ENCODE results near the gene ADGRF3.
"Not testable (repeated sequence)": the region's sequence is repeated elsewhere in the genome, so short reads cannot be mapped to it uniquely, and the experiment has no call there.

The ADGRF3 gene

GRCh38 chr2:26351375-26352090 lies 4.9 kb upstream of the ADGRF3 start:
- no peak for DNase-seq

GRCh38 chr2:26349690-26350089 lies 3.1 kb upstream of the ADGRF3 start:
- no peak for DNase-seq

- no peak for DNase-seq
Observed at GRCh38 chr2:26347286-26347865, 787 bp upstream of the ADGRF3 start.

- peak; percentile 99 for DNase-seq
Observed at GRCh38 chr2:26345545-26346453, 790 bp downstream of the ADGRF3 start, which contains the start of gene SELENOI. SELENOI (plus strand) TSS chr2:26346143; CDS start chr2:26346233, 90 bp downstream.

GRCh38 chr2:26345283-26345544 lies 1.4 kb downstream of the ADGRF3 start:
- DNase-seq = no peak

GRCh38 chr2:26344581-26345282 lies 1.9 kb downstream of the ADGRF3 start:
- DNase-seq = no peak

- no peak for DNase-seq
Observed at GRCh38 chr2:26340831-26341230, 5.8 kb downstream of the ADGRF3 start.

- DNase-seq = no peak
Observed at GRCh38 chr2:26337298-26337697, 9.3 kb downstream of the ADGRF3 start.

- DNase-seq = no peak
Observed at GRCh38 chr2:26336719-26337118, 9.9 kb downstream of the ADGRF3 start.

GRCh38 chr2:26335231-26335630 lies 11.4 kb downstream of the ADGRF3 start:
- DNase-seq = no peak

- no peak for DNase-seq
Observed at GRCh38 chr2:26333293-26333692, 13.3 kb downstream of the ADGRF3 start.

- DNase-seq = not testable (repeated sequence)
Observed at GRCh38 chr2:26331321-26331720, 15.3 kb downstream of the ADGRF3 start.

GRCh38 chr2:26330604-26331003 lies 16.0 kb downstream of the ADGRF3 start:
- DNase-seq = no peak

- DNase-seq = peak; percentile 16
Observed at GRCh38 chr2:26330114-26330549, 16.5 kb downstream of the ADGRF3 start.

- not testable (repeated sequence) for DNase-seq
Observed at GRCh38 chr2:26329083-26329482, 17.5 kb downstream of the ADGRF3 start.

- no peak for DNase-seq
Observed at GRCh38 chr2:26327291-26328272, 19.0 kb downstream of the ADGRF3 start.

- DNase-seq = no peak
Observed at GRCh38 chr2:26326514-26326913, 20.1 kb downstream of the ADGRF3 start.

GRCh38 chr2:26325851-26326250 lies 20.7 kb downstream of the ADGRF3 start:
- no peak for DNase-seq

- DNase-seq = no peak
Observed at GRCh38 chr2:26324903-26325302, 21.7 kb downstream of the ADGRF3 start.

GRCh38 chr2:26324479-26324878 lies 22.1 kb downstream of the ADGRF3 start:
- not testable (repeated sequence) for DNase-seq

- no peak for DNase-seq
Observed at GRCh38 chr2:26318950-26319349, 27.6 kb downstream of the ADGRF3 start.
